Stimulated activated CD4-positive, alpha-beta T cell treated with anti-CD3 and anti-CD28 coated beads, Interleukin-15, amount 100 ng/mL, for 24 hours (primary cell): Measurements from ENCODE around the gene NAA20.

Experiments used
- DNase-seq: peaks from one replicate; pipeline ENCODE4 v3.0.0-alpha.2; 2020

The NAA20 gene, protein sequence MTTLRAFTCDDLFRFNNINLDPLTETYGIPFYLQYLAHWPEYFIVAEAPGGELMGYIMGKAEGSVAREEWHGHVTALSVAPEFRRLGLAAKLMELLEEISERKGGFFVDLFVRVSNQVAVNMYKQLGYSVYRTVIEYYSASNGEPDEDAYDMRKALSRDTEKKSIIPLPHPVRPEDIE

DNA sequence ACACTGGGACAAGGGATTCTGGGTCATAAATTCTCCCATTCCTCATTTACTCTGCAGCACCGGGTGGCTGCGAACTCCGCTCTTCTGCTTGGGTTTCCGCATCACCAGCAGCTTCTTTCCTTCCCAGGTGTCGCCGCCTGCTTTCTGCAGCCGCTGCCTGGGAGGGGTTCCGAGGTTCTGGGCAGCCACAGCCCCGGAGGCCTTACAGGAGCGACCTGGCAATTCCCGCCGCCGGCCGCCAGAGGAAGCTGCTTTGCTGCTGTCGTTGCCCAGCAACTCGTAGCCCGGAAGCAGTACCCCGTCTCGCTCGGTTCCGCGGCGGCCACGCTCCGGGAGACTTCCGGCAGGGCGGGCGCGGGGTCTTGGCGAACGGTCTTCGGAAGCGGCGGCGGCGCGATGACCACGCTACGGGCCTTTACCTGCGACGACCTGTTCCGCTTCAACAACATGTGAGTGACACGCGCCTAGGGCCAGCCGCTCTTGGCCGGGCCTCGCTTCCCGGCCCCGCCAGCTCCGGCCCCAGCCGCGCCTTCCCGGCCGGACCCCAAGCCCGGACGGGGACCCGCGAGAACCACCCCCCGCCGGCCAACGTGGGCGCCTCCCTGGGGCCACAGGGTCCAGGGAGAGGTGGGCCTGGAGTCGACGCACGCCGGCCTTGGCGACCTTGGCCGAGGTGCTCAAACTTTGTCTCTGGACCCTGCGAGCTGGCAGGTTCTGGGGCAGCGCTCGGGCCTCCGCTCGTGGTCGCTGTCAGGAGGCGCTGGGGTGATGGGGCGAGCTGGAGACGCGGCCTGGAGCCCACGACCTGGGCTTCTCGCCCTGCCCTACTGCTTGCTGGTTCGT is at the start of gene NAA20:
Gene NAA20 (plus strand): TSS at position 362 of the 843 bp plus-strand sequence. CDS start 35 bp downstream, at position 397.
- peak; percentile 96 for DNase-seq

DNA sequence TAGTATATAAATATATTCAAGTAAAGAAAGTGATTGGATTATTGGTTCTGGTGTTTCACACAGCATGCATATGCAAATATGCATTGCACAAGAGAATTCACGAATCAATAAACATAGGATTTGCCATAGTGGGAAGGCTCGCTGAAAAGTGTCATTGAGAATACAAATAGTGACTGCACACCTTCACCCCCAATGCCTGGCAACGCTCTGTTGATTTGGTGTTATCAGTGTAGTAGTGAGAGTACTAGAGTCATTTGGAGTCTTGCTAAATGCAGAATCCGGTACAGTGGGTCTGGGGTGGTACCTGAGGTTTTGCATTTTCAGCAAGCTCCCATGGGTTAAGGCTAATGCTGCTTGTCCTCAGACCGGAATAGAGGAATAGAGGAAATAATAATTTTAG is 49.7 kb upstream of the NAA20 start:
- no peak for DNase-seq

DNA sequence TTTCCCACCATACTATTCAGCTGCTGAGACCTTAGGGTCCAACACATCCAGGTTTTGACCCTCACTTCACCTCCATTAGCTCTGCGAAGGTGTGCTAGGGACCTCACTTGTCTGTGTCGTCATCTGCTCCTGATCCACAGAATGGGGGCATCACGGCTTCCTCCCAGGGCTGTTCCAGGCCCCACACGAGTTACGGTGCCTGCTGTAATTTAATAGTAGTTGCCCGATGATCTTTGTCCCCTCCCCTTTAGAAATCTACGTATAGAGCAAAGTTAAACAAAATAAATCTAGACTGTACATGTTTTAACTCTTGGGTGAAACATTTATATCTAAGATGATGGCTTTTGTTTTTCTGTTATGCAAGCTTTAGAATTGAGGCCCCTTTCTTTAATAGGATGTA is 49.1 kb upstream of the NAA20 start:
- no peak for DNase-seq

DNA sequence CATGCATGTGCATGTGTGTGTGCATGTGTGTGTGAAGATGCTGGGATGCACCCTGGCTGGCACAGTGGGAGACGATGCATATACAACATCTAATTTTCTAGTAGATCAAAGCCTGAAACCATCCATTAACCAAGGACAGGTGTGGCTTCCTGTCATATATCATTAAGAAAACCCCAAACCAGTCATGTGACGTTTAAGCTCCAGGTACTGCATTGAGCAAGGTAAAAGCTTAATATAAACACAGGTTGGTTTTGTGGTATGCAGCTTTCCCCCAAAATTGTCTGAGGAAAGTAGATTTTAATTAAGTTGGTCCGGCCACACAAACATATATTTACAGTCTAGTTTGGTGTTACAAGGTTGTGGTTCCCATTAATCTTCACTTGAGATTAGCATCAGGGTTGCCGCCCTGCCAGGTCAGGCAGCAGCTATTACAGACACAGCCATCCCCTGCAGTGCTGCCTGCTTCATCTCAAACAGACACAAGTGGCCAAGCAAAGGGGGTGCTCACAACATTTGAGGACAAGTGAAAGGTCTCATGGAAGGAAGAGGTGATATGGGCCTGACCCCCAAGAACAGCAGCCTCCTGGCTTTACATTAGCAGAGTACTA is 48.6 kb upstream of the NAA20 start:
- DNase-seq: no peak

DNA sequence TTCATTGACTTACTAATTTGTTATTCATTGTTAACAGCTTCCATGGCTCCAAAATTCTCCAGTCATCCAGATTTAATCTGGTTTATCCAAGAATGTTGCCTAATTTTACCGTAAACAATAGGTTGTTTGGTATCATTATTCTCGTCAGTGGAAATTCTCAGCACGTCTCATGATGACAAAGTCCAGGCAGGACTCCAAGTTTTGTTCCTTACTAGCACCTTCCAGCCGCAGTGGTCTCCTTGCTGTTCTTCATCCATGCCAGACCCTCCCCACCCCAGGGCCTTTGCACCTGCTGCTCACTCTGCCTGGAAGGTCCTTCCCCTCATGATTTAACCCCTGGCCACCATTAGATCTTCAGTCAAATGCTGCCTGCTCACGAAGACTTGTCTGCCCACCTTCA is 48.1 kb upstream of the NAA20 start:
- DNase-seq: no peak

DNA sequence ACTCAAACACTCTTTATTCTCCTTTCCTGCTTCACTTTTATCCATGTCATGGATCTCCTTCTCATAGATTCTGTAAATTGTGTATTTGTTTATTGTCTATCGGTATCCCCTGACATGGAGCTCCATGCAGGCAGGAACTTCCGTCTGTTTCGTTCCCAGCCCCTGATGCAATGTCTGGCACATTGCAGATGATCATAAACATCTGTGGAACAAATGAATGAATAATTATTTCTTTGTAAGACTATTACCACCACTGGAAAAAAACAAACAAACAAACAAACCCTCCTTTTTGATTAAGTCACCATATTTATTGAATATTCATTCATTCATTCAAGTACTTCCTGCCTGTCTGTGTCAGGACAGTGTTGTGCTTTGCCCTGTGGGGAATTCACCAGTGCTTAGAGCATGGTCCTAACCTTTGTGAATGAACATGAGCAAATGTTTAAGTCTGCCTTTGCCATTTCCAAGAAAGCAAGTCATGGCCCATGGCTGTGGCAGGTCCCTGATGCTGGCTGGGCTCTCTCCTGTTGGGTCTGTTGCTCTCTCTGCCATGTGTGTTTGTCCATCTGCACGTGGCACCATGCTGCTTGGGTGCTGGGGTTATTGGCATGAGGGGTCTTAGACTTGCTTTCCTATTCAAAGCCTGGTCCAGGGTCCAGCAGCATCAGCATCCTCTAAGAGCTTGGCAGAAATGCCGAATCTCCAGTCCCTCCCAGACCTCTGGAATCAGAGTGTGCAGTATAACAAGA is 47.5 kb upstream of the NAA20 start:
- no peak for DNase-seq

DNA sequence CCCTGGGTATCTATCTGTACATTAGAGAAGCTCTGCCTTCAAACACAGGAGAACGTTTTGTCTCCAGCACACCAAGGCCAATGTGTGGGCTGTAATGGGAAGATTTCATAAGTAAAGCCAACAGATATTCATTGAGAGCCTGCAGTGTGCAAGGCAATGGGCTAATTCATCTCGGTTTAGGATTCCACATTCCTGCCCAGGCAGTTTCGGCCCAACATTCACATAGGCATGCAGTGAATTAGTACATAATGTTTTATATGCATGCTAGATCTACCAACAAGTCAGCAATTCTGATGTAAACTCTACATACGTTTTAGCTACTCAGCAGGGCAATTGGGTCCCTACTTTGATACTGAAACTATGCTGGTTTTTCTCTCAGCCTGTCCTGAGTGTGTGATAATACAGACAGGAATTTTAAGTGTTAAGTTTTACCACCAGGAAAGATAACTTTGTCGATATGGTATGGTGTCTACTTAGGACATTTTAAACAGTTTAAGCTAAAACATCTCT is 46.9 kb upstream of the NAA20 start:
- DNase-seq: no peak

DNA sequence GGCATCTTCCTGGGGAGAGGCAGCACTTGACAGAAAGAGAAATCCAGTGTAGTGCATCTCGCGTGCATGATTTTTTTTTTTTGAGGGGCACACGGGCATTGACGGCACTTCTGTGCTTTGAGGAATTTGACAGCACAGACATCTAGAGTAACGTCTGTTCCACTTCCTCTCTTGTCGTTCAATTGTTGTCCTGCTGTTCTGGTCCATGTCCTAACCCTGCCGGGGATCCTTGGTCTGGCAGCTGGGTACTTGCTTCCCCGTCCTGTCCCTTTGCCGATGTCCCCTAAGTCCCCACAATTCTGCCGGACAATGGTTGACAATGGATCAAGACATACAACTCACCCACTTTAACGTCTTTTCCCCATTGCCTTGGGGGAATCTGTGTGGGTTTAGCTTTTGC is 46.0 kb upstream of the NAA20 start:
- no peak for DNase-seq

DNA sequence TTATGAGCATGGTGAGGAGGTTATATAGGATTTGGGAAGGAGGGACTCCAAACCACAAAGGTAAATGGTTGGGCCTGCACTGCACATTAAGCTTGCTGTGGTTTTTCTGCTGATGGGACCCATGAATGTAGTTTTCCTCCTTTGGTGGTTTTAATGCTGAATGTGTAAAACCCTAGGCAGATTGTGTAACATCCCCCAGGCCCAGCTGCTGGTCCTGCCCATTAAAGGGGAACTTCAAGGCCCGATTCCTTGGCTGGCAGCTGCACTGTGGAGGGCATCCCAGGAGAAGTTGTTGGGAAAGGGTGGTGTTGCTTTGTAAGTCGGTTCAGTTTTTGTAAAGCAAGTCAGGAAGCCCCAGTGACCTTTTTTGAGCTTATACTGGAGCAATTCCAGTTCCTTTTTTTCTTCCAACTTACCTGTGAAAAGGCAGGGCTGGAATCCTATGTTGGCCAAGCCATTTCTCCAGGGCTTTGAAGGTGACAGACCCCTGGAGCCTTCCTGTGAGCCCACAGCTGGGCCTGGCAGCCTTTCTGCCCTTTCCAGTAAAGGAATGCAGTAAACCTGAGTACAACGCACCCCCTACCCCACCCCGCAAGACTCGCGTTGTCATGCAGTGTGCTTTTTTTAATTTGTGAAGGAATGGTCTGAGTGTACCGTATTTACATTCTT is 43.1 kb upstream of the NAA20 start:
- no peak for DNase-seq

DNA sequence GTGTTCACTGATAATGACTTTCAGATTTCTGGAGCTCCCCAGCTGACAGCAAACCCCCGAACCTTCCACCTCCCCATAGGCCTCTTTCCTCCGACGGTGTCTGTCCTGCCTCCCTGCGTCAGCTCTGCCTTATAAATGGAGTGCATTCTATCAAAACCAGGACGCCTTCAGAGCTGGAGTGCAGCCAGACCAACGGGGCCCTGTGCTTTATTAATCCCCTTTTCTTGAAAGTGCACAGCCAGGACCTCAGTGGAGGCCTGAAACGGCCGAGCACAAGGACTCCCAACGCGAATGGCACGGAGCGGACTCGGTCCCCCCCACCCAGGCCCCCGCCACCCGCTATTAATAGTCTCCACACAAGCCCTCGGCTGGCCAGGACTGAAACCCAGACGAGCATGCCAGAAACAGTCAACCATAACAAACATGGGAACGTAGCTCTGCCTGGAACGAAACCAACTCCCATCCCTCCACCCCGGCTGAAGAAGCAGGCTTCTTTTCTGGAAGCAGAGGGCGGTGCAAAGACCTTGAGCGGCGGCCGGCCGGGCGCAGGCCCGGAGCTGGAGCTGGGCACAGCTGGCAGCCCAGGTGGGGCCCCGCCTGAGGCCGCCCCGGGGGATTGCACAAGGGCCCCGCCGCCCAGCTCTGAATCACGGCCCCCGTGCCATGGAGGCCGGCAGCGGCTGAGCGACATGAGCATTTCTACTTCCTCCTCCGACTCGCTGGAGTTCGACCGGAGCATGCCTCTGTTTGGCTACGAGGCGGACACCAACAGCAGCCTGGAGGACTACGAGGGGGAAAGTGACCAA is 42.3 kb upstream of the NAA20 start:
- no peak for DNase-seq

DNA sequence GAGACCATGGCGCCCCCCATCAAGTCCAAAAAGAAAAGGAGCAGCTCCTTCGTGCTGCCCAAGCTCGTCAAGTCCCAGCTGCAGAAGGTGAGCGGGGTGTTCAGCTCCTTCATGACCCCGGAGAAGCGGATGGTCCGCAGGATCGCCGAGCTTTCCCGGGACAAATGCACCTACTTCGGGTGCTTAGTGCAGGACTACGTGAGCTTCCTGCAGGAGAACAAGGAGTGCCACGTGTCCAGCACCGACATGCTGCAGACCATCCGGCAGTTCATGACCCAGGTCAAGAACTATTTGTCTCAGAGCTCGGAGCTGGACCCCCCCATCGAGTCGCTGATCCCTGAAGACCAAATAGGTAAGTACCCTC is 41.7 kb upstream of the NAA20 start:
- no peak for DNase-seq

DNA sequence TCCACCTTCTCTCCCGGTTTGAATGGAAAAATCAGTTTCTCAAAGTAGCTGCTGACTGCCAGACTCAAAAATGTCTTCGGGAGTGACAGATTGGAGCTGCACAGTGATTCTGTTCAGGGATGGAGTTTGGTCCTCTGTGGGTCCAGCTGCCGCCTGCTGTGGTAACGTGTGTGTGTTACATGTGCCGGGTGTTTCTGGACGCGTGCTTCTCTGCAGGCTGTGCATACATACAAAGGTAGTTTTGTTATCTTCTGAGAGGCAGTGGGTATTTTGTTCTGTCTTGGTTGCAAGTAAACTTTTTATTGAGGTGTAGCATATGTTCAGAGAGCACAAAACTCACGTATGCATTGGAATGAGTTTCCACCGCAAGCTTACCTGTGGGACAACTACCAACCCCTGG is 41.3 kb upstream of the NAA20 start:
- DNase-seq: no peak

DNA sequence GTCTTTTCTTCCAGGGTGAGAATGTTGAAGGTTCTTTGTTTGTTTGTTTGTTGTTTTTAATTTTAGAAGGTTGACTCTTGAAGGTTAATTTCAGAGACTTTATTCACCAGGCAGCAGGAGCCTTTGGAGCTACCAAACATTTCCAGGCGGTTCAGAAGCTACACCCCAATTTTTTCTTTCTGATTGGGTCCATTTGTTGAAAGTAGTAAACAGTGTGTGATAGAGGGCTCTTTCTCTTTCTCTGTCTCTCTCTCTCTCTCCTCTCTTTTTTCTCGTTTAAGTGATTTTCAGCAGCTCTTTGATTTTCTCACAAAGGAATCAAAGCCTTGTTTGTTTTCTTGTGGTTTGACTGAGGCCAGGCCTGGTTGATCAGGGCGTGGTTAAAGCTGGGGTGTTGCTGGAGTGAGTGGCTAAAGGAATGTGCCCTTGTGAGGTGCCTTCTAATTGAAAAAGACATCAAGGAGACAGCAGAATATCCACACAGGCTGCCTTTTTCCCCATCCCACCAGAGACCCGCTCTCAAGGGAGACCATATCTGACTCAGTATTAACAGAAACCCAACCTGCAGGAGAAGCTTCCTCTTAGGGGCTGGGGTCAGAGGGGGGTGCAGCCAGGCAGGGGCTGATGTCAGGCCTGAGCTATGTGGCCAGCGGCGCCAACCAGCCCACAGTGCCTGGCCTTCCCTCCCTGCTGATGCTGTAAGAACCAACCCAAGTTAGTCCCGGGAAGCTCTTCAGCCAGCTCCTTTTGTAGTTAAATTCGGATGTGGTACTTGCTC is 40.4 kb upstream of the NAA20 start:
- no peak for DNase-seq

DNA sequence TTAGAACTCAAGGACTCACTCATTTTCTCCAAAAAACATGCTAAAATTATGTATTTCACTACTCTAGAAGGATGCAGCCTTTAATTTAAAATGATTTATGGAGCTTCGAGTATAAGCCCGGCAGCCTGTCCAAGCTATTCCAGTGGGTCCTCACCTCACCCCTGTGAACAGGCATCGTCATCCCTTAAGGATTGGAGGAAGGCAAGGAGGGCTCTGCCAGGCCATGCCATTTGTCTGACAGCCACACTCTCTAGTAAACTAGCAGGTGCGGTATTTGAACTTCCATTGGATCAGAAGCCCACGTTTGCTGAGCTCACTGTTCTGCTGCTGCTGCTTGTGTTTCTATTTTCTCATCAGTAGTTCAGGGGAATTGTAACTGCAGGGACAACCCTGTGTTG is 39.8 kb upstream of the NAA20 start:
- DNase-seq: no peak

DNA sequence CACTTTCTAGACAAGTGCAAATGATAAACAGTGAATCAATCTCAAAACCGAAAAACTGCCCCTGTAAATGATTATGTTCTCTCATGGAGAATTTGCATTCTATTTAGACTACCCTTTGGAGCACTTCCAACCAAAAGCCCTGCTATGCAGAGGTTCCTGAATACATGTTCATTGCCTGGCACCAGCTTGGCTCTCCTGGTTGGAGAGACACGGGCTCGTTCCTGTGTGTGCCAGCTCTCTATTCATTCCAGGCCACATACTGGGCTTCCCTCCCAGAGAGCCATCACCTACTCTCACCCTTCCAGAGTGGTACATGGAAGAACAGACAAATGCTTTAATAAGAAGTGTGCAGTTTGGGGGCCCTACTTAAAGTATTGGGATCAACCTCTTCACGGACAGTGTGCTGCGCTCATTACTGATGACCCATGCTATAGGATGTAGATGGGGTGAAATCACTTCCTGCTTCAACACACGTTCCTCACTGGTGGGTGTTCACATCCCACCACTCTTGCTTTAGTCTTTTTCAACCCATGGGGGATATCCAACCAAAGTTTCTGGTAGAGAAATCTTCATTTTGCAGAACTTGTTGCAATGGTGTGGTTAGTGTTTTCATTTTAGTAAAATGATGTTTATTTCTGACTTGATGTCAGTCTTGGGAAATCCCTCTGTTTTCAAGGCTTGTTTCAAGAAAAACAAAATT is 38.5 kb upstream of the NAA20 start:
- no peak for DNase-seq

DNA sequence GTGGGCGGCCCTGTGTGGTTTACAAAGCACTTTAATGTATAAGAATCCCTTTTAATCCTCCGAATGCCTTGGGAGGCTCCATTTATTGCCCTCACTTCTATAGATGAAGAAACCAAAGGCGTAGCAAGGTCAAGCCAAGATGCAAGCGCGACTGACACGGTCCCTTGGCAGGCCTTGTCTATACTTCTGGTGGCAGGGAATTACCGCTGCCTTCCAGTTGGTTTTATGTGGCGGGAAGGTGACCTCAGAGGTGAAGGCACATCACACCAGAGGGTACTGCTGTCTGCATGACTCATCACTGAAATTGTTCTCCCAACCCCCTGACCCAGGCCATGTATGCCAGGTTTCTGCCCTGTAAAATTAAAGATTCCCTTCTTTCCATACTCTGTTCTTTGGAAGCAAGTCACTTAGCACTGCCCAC is 36.1 kb upstream of the NAA20 start:
- DNase-seq: no peak

DNA sequence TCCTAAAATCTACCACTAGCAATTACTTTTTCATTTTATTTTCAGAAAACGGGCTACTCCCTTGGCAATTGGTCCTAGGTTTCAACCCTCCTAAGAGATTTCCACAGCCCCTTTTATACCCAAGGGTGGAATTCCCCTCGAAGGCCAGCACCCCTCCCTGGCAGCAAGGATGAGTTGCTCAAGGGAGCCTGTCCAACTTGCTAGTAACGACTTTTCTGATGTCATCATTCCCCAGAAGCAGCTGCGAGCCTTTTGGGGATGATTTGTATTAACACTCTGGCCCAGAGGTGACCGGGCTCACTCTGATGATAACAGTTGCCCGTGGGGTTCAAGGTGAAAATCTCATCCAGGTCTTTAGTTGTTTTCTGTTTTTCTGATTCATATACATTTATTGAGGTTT is 30.7 kb upstream of the NAA20 start:
- no peak for DNase-seq

DNA sequence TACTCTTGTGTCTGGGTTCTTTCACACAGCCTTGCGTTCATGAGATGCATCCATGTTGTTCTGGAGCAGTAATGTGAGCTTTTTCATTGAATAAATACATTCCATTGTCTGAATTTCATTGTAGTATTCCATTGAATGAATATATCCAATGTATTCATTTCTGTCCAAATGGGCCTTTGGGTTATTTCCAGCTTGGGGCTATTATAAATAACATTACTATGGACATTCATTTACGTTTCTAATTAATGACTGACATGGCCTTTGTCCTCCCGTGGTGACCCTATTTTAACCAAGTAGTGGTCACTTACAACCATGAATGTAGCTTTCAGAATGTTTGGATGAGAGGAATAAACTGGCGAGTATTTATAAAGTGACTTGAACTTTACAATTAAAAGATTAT is 30.1 kb upstream of the NAA20 start:
- DNase-seq: no peak

DNA sequence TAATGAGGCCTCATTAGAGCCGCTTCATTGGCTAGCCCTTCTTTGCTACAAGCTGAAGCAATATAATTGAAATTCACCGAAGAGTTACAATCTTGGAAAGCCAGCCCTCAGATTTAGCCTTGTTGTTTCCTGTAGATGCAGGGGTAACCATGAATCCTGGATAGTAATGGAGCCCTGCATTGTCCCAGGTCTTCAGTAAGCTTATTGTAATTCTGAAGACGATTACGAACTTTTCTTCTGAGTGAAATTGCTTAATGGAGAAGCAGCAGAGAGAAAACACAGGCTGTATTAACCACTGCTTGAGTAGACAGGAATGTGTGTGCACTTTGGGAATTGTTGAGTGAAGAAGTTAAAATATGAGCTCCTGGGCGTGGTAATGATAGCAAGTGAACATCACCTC is 26.3 kb upstream of the NAA20 start:
- no peak for DNase-seq

DNA sequence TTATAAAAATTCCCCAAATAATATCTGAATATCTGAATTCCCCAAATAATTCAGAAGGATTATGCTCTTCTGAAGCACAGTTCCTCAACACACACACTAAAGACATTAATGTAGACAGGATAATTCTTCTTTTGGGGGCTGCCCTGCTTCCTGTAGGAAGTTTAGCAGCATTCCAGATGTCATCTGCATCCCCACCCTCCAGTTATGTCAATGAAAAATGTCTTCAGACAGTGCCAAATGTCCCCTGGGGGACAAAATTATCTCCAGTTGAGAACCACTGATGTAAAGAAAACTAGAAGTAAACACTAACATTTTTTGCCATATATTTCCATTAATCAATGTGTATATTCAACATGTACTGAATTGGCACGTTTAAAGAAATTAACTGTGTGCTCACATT is 25.9 kb upstream of the NAA20 start:
- DNase-seq: no peak

DNA sequence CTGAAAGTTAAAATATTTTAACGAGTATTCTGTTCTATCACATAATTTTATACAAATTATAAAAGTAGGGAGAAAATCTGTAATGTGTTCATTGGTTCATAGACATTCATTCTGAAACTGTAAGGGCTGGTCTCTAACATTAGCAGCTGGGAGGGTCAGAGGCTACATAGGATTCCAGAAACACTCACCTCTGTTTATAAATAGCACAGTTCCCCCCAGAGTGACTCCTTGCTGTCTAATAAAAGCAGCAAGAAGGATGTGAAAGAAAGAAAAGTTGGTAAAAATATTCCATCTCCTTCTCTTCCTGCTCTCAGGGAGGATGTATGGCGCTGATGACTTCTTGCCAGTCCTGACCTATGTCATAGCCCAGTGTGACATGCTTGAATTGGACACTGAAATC is 25.3 kb upstream of the NAA20 start:
- no peak for DNase-seq
